ENCODE results near the gene MERTK.

The MERTK gene

DNA sequence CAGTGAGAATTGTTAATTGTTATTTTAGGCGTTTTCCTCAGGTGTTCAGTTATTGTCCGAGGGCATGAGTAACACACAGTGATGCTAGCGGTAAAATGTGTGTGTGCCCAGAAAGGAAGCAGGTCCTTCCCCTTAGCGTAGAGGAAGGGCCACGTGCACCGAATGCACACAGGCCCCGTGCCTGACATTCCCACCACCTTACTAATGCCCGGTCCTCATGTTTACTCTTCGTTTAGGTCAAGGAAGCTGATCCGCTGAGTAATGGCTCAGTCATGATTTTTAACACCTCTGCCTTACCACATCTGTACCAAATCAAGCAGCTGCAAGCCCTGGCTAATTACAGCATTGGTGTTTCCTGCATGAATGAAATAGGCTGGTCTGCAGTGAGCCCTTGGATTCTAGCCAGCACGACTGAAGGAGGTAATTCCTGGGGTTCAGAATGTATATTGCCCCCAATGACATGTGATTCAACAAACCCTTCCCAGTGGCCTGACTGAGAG lies 76.7 kb downstream of the MERTK start:
- no peak for TF ChIP-seq CTCF (IDR thresholded peaks at IDR 0.05; ENCODE audit: low read depth, low read length, missing control alignments)
- DNase-seq (ENCODE audit: low read depth): peak; percentile 73
- H3K4me3 ChIP-seq (ENCODE audit: low read depth, low read length): no peak overlapping the region
- in situ Hi-C loops (cut with HindIII; ENCODE audit: low sequenced_read_pairs): no loop called here

- in situ Hi-C loops (cut with HindIII; ENCODE audit: low sequenced_read_pairs): no loop called here
- no peak overlapping the region for H3K4me3 ChIP-seq (ENCODE audit: low read depth, low read length)
- no peak for DNase-seq (ENCODE audit: low read depth)
- no peak for TF ChIP-seq CTCF (IDR thresholded peaks at IDR 0.05; ENCODE audit: low read depth, low read length, missing control alignments)
Observed at GRCh38 chr2:111975819-111976218, 77.4 kb downstream of the MERTK start.

GRCh38 chr2:111977240-111977639 lies 78.8 kb downstream of the MERTK start:
- DNase-seq (ENCODE audit: low read depth): no peak
- in situ Hi-C loops (cut with HindIII; ENCODE audit: low sequenced_read_pairs): no loop called here
- TF ChIP-seq CTCF (IDR thresholded peaks at IDR 0.05; ENCODE audit: low read depth, low read length, missing control alignments): no peak
- no peak overlapping the region for H3K4me3 ChIP-seq (ENCODE audit: low read depth, low read length)

DNA sequence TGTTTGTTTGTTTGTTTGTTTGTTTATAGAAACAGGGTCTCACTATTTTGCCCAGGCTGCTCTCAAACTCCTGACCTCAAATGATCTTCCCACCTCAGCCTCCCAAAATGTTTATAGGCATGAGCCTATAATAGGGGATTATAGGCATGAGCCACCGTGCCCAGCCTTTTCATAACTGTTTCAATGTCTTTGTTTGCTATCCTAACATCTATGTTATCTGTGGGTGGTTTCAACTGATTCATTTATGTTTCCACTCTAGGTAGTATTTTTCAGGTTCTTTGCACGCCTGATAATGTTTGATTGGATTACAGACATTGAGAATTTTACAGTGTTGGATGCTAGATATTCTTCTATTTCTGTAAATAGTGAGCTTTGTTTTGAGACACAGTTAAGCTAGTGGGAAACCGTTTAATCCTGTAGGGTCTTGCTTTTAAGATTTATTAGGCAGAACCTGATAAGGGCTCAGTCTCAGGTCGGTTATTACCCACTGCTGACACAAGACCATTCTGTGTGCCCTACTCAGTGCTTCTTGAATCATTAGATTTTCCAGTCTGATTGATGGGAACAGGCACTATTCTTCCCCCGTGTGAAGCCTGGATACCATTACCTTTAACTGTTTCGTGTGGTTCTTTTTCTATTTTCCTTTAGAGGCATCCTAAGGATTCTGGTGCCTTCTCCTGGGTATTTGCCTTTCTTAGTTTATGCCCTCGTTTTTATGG lies 80.2 kb downstream of the MERTK start:
- in situ Hi-C loops (cut with HindIII; ENCODE audit: low sequenced_read_pairs): no loop called here
- no peak for DNase-seq (ENCODE audit: low read depth)
- TF ChIP-seq CTCF (IDR thresholded peaks at IDR 0.05; ENCODE audit: low read depth, low read length, missing control alignments): no peak
- no peak overlapping the region for H3K4me3 ChIP-seq (ENCODE audit: low read depth, low read length)

DNA sequence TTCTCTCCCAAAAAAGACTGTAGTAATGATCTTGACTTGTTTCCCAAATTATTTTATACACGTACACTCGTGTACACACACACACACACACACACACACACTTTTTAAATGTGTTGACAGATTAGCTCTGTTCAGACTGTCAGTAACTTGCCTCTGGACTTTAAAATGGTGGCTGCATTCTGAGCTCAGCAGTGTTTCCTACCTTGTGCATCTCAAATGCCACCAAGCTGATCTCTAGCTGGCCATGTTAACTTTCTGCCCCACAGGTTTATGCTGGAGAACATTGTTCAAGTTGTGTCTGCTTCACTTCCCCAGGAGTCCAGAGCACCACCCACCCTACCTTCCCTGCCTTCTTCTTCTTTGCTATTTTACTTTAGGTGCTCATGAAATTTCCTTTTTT lies 83.3 kb downstream of the MERTK start:
- H3K4me3 ChIP-seq (ENCODE audit: low read depth, low read length): no peak overlapping the region
- in situ Hi-C loops (cut with HindIII; ENCODE audit: low sequenced_read_pairs): no loop called here
- TF ChIP-seq CTCF (IDR thresholded peaks at IDR 0.05; ENCODE audit: low read depth, low read length, missing control alignments): no peak
- no peak for DNase-seq (ENCODE audit: low read depth)

DNA sequence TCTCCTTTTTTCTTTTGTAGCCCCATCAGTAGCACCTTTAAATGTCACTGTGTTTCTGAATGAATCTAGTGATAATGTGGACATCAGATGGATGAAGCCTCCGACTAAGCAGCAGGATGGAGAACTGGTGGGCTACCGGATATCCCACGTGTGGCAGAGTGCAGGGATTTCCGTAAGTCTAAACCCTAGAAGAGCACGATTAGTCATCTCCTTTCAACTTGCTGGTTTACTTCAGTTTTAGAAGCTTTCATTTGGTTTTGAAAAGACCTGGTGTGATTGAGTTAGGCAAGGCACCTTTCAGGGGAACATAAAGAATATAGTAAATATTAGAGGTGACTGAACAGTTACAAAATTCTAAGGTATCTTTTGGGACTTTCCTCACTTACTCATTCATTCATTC lies 84.4 kb downstream of the MERTK start:
- in situ Hi-C loops (cut with HindIII; ENCODE audit: low sequenced_read_pairs): no loop called here
- TF ChIP-seq CTCF (IDR thresholded peaks at IDR 0.05; ENCODE audit: low read depth, low read length, missing control alignments): no peak
- H3K4me3 ChIP-seq (ENCODE audit: low read depth, low read length): no peak overlapping the region
- no peak for DNase-seq (ENCODE audit: low read depth)
